Measurements from ENCODE around the gene SYNGAP1. TPM values are rescaled to one million over a fixed set of nuclear protein-coding genes. Genes with fewer than 3 reads are reported as not detected.
"Not testable (repeated sequence)": the region's sequence is repeated elsewhere in the genome, so short reads cannot be mapped to it uniquely, and the experiment has no call there.

The SYNGAP1 gene
- total and polyA plus RNA-seq, 5 donors from 2014 or later: 0.48 to 81.4 (median 0.64) TPM

DNA sequence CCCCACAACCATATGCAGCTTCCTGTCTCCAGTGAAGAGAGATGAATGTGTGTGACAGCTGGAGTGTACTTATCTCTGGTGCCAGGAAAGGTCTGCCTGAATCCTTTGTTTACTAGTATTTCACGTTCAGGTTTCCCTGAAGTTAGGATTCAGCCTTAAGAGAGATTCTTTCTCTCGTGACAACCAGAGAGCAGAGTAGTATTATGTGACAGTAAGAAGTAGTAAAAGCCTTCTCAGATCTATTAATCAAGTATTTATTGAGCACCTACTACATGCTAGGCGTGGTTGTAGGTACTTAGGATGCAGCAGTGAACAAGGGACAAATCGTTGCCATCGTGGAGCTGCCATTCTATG is 27.3 kb upstream of the SYNGAP1 start:
- H3K27ac ChIP-seq (ENCODE audit: insufficient read depth, low read length, poor library complexity, severe bottlenecking): peak overlapping the region; percentile 92
- H3K4me3 Mint-ChIP-seq: peak overlapping the region; percentile 84 to 93 (median 90)
- H3K27ac Mint-ChIP-seq: peak overlapping the region in 2 of 3 donors; percentile 91 to 97
- no peaks in the 10 kb centered on the region for H3K9me3 Mint-ChIP-seq
- H3K27me3 Mint-ChIP-seq: no peaks in the 10 kb centered on the region
- H3K4me1 ChIP-seq (ENCODE audit: control insufficient read depth, insufficient read depth, low read length, poor library complexity, severe bottlenecking): peaks cover 29% of the 10 kb centered on the region
- H3K4me3 ChIP-seq (ENCODE audit: low read depth, low read length): peak overlapping the region; percentile 78
- ATAC-seq (ENCODE audit: low read depth in 2 of 2) (no peak), DNase-seq (peak in 1 of 3 donors; percentile 55)
- H3K36me3 ChIP-seq (ENCODE audit: control insufficient read depth, insufficient read depth, low read length): no peaks in the 10 kb centered on the region
- H3K4me1 Mint-ChIP-seq: peaks cover 6 to 46% (median 28%) of the 10 kb centered on the region in 4 donors
- no peaks in the 10 kb centered on the region for H3K36me3 Mint-ChIP-seq
- no peaks in the 10 kb centered on the region for H3K9me3 ChIP-seq (ENCODE audit: control insufficient read depth in 2 of 2, low read length in 2 of 2)
- H3K27me3 ChIP-seq (ENCODE audit: control insufficient read depth, insufficient read depth, low read length): no peaks in the 10 kb centered on the region

DNA sequence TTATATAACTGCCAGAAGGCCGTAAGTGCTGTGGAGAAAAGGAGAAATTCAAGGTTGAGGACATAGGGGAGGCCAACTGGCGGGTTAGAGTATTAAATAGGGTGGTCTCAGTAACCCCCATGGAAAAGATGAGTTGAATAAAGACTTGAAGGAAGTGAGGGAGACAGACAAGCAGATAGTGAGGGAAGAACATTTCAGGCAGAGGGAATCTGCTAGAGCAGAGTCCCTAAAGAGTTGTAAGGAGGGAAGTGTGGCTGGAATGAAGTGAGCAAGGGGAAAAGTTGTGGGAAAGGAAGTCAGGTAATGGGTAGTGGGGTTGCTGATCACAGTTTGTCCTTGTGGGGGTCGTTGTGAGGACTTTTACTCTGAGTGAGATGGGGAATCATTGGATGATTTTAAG is 26.9 kb upstream of the SYNGAP1 start:
- Histone ChIP-seq H3K4me3 (ENCODE audit: low read depth, low read length) (peak overlapping the region; percentile 78), H3K27me3 (ENCODE audit: control insufficient read depth, insufficient read depth, low read length) (no peaks in the 10 kb centered on the region), H3K36me3 (ENCODE audit: control insufficient read depth, insufficient read depth, low read length) (no peaks in the 10 kb centered on the region), H3K4me1 (ENCODE audit: control insufficient read depth, insufficient read depth, low read length, poor library complexity, severe bottlenecking) (peaks cover 29% of the 10 kb centered on the region), H3K27ac (ENCODE audit: insufficient read depth, low read length, poor library complexity, severe bottlenecking) (peak overlapping the region; percentile 92), H3K9me3 (ENCODE audit: control insufficient read depth in 2 of 2, low read length in 2 of 2) (no peaks in the 10 kb centered on the region)
- Mint-ChIP-seq H3K36me3 (no peaks in the 10 kb centered on the region), H3K9me3 (no peaks in the 10 kb centered on the region), H3K4me1 (peaks cover 6 to 46% (median 28%) of the 10 kb centered on the region in 4 donors), H3K4me3 (peak overlapping the region; percentile 52 to 93 (median 90)), H3K27me3 (no peaks in the 10 kb centered on the region), H3K27ac (peak overlapping the region in 2 of 3 donors; percentile 91 to 97)
- DNase-seq (no peak), ATAC-seq (ENCODE audit: low read depth in 2 of 2) (no peak)

DNA sequence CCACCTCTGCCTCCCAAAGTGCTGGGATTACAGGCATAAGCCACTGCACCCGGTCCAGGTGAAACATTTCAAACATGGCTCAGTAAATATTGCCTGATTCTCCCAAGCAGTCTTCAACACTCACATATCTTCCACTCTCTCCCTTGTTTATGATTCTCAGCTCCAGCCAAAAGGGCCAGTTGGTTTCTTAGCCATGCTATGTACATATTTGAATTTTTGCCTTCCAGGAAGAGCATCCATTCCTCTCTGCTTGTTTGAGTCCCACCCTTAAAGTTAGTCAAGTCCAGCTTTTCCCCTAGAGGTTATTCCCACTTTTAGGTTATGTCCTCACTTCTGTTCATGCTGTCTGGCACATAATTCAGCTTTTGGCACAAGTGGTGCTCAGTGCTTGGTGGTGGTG is 22.3 kb upstream of the SYNGAP1 start:
- DNase-seq (no peak), ATAC-seq (ENCODE audit: low read depth in 2 of 2) (no peak)
- peak overlapping the region in 2 of 3 donors; percentile 83 to 90 for H3K27ac Mint-ChIP-seq
- H3K27ac ChIP-seq (ENCODE audit: insufficient read depth, low read length, poor library complexity, severe bottlenecking): no peak overlapping the region
- H3K9me3 Mint-ChIP-seq: no peaks in the 10 kb centered on the region
- H3K27me3 Mint-ChIP-seq: no peaks in the 10 kb centered on the region
- peaks cover 4 to 25% (median 17%) of the 10 kb centered on the region in 4 donors for H3K4me1 Mint-ChIP-seq
- no peaks in the 10 kb centered on the region for H3K36me3 ChIP-seq (ENCODE audit: control insufficient read depth, insufficient read depth, low read length)
- H3K36me3 Mint-ChIP-seq: no peaks in the 10 kb centered on the region
- H3K4me1 ChIP-seq (ENCODE audit: control insufficient read depth, insufficient read depth, low read length, poor library complexity, severe bottlenecking): peaks cover 14% of the 10 kb centered on the region
- no peaks in the 10 kb centered on the region for H3K9me3 ChIP-seq (ENCODE audit: control insufficient read depth in 2 of 2, low read length in 2 of 2)
- H3K27me3 ChIP-seq (ENCODE audit: control insufficient read depth, insufficient read depth, low read length): no peaks in the 10 kb centered on the region
- peak overlapping the region in 1 of 4 donors; percentile 21 for H3K4me3 Mint-ChIP-seq
- no peak overlapping the region for H3K4me3 ChIP-seq (ENCODE audit: low read depth, low read length)

DNA sequence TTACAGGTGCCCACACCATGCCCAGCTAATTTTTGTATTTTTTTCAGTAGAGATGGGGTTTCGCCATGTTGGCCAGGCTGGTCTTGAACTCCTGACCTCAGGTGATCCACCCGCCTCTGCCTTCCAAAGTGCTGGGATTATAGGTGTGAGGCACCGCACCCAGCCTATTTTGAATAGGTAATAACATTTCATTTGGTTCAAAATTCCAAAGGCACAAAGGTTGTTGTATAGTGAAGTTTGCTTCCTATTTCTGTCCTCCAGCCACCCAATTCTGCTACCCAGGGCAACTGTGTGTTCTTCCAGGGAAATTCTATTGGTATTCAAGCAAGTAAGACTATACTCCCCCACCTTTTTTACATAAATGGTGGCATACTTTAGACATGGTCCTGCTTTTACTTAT is 21.3 kb upstream of the SYNGAP1 start:
- H3K4me3 ChIP-seq (ENCODE audit: low read depth, low read length); H3K27me3 Mint-ChIP-seq; ATAC-seq (ENCODE audit: low read depth in 2 of 2); H3K36me3 ChIP-seq (ENCODE audit: control insufficient read depth, insufficient read depth, low read length); H3K36me3 Mint-ChIP-seq; DNase-seq; H3K27me3 ChIP-seq (ENCODE audit: control insufficient read depth, insufficient read depth, low read length); H3K27ac ChIP-seq (ENCODE audit: insufficient read depth, low read length, poor library complexity, severe bottlenecking); H3K4me1 ChIP-seq (ENCODE audit: control insufficient read depth, insufficient read depth, low read length, poor library complexity, severe bottlenecking); H3K9me3 ChIP-seq (ENCODE audit: control insufficient read depth in 2 of 2, low read length in 2 of 2); H3K9me3 Mint-ChIP-seq; H3K4me3 Mint-ChIP-seq: not testable (repeated sequence)
- Mint-ChIP-seq H3K27ac (peak overlapping the region in 1 of 3 donors; percentile 63), H3K4me1 (peaks cover 0 to 21% (median 13%) of the 10 kb centered on the region in 4 donors)

DNA sequence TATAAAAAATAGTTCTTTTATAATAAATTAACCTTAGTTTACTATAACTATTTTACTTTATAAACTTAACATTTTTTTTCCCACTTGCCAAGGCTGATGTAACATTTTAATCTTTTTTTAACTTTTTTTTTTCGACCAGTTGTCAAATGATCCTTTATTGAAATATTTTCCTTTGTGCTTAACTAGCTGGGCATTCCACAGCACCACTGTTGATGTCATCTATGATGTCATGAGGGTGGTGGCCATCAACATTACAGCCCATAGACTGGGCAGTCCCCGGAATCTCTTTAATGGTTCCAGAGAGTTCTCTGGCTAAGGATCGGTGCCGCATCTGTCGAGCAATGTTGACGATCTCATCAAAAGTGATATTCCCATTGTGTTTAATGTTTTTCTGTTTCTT is 20.0 kb upstream of the SYNGAP1 start:
- not testable (repeated sequence) for DNase-seq; H3K27me3 Mint-ChIP-seq; H3K4me3 ChIP-seq (ENCODE audit: low read depth, low read length); H3K9me3 Mint-ChIP-seq; H3K27ac ChIP-seq (ENCODE audit: insufficient read depth, low read length, poor library complexity, severe bottlenecking); H3K27me3 ChIP-seq (ENCODE audit: control insufficient read depth, insufficient read depth, low read length); H3K36me3 Mint-ChIP-seq; H3K36me3 ChIP-seq (ENCODE audit: control insufficient read depth, insufficient read depth, low read length); H3K27ac Mint-ChIP-seq; H3K4me1 ChIP-seq (ENCODE audit: control insufficient read depth, insufficient read depth, low read length, poor library complexity, severe bottlenecking); ATAC-seq (ENCODE audit: low read depth in 2 of 2); H3K9me3 ChIP-seq (ENCODE audit: control insufficient read depth in 2 of 2, low read length in 2 of 2); H3K4me3 Mint-ChIP-seq
- H3K4me1 Mint-ChIP-seq: peaks cover 0 to 23% (median 15%) of the 10 kb centered on the region in 4 donors

DNA sequence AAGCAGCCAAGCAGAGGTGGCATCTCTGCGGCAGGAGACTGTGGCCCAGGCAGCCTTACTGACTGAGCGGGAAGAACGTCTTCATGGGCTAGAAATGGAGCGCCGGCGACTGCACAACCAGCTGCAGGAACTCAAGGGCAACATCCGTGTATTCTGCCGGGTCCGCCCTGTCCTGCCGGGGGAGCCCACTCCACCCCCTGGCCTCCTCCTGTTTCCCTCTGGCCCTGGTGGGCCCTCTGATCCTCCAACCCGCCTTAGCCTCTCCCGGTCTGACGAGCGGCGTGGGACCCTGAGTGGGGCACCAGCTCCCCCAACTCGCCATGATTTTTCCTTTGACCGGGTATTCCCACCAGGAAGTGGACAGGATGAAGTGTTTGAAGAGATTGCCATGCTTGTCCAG is 15.0 kb upstream of the SYNGAP1 start:
- no peak overlapping the region for H3K4me3 ChIP-seq (ENCODE audit: low read depth, low read length)
- no peaks in the 10 kb centered on the region for H3K27me3 ChIP-seq (ENCODE audit: control insufficient read depth, insufficient read depth, low read length)
- no peaks in the 10 kb centered on the region for H3K9me3 ChIP-seq (ENCODE audit: control insufficient read depth in 2 of 2, low read length in 2 of 2)
- Mint-ChIP-seq H3K9me3 (no peaks in the 10 kb centered on the region), H3K4me3 (peak overlapping the region in 3 of 4 donors; percentile 32 to 48 (median 43)), H3K36me3 (no peaks in the 10 kb centered on the region), H3K27me3 (peaks cover 5% of the 10 kb centered on the region), H3K4me1 (peaks cover 3 to 24% (median 19%) of the 10 kb centered on the region in 4 donors), H3K27ac (peak overlapping the region in 1 of 3 donors; percentile 82)
- H3K36me3 ChIP-seq (ENCODE audit: control insufficient read depth, insufficient read depth, low read length): no peaks in the 10 kb centered on the region
- ATAC-seq (ENCODE audit: low read depth in 2 of 2): no peak
- H3K4me1 ChIP-seq (ENCODE audit: control insufficient read depth, insufficient read depth, low read length, poor library complexity, severe bottlenecking): peaks cover 11% of the 10 kb centered on the region
- H3K27ac ChIP-seq (ENCODE audit: insufficient read depth, low read length, poor library complexity, severe bottlenecking): no peak overlapping the region
- DNase-seq: no peak

DNA sequence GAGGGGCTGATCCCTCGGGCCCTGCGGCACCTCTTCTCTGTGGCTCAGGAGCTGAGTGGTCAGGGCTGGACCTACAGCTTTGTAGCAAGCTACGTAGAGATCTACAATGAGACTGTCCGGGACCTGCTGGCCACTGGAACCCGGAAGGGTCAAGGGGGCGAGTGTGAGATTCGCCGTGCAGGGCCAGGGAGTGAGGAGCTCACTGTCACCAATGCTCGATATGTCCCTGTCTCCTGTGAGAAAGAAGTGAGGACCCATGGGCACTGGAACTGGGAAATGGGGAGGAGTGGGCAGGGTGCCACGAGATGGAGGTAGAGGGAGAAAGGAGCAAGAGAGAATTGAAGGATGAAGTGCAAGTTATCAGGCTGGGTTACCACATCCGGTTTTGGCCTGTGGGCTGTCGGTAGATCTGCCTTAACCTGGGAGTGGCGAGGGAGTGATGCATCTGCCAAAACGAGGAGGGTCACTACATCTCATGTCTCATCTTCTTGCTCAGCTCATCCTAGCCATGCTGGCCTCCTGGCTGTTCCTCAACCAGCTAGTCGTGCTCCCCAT is 14.4 kb upstream of the SYNGAP1 start:
- Histone ChIP-seq H3K27ac (ENCODE audit: insufficient read depth, low read length, poor library complexity, severe bottlenecking) (no peak overlapping the region), H3K36me3 (ENCODE audit: control insufficient read depth, insufficient read depth, low read length) (no peaks in the 10 kb centered on the region), H3K4me3 (ENCODE audit: low read depth, low read length) (peak overlapping the region; percentile 32), H3K27me3 (ENCODE audit: control insufficient read depth, insufficient read depth, low read length) (no peaks in the 10 kb centered on the region), H3K9me3 (ENCODE audit: control insufficient read depth in 2 of 2, low read length in 2 of 2) (no peaks in the 10 kb centered on the region), H3K4me1 (ENCODE audit: control insufficient read depth, insufficient read depth, low read length, poor library complexity, severe bottlenecking) (peaks cover 13% of the 10 kb centered on the region)
- ATAC-seq (ENCODE audit: low read depth in 2 of 2): no peak
- no peaks in the 10 kb centered on the region for H3K36me3 Mint-ChIP-seq
- peak overlapping the region in 1 of 4 donors; percentile 38 for H3K4me3 Mint-ChIP-seq
- peak overlapping the region; percentile 81 to 92 (median 89) for H3K27ac Mint-ChIP-seq
- peaks cover 5 to 27% (median 21%) of the 10 kb centered on the region in 4 donors for H3K4me1 Mint-ChIP-seq
- no peak for DNase-seq
- H3K27me3 Mint-ChIP-seq: peaks cover 5% of the 10 kb centered on the region
- H3K9me3 Mint-ChIP-seq: no peaks in the 10 kb centered on the region

DNA sequence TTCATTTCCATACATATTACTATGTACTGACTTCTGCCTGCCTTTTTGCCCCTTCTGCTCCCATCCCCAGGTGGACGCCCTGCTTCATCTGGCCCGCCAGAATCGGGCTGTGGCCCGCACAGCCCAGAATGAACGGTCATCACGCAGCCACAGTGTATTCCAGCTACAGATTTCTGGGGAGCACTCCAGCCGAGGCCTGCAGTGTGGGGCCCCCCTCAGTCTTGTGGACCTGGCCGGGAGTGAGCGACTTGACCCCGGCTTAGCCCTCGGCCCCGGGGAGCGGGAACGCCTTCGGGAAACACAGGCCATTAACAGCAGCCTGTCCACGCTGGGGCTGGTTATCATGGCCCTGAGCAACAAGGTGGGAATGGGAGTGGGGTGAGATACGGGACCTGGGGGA is 13.7 kb upstream of the SYNGAP1 start:
- Histone ChIP-seq H3K9me3 (ENCODE audit: control insufficient read depth in 2 of 2, low read length in 2 of 2) (no peaks in the 10 kb centered on the region), H3K36me3 (ENCODE audit: control insufficient read depth, insufficient read depth, low read length) (no peaks in the 10 kb centered on the region), H3K27ac (ENCODE audit: insufficient read depth, low read length, poor library complexity, severe bottlenecking) (no peak overlapping the region), H3K4me3 (ENCODE audit: low read depth, low read length) (no peak overlapping the region), H3K27me3 (ENCODE audit: control insufficient read depth, insufficient read depth, low read length) (no peaks in the 10 kb centered on the region), H3K4me1 (ENCODE audit: control insufficient read depth, insufficient read depth, low read length, poor library complexity, severe bottlenecking) (peaks cover 13% of the 10 kb centered on the region)
- ATAC-seq (ENCODE audit: low read depth in 2 of 2): no peak
- H3K4me3 Mint-ChIP-seq: no peak overlapping the region
- H3K9me3 Mint-ChIP-seq: no peaks in the 10 kb centered on the region
- H3K27ac Mint-ChIP-seq: peak overlapping the region; percentile 81 to 92 (median 89)
- peaks cover 5 to 27% (median 21%) of the 10 kb centered on the region in 4 donors for H3K4me1 Mint-ChIP-seq
- no peak for DNase-seq
- peaks cover 5% of the 10 kb centered on the region for H3K27me3 Mint-ChIP-seq
- H3K36me3 Mint-ChIP-seq: no peaks in the 10 kb centered on the region
